SIG-M5 treated with dmso at 0.1 percent for 504 hours (cell line): ENCODE results near the gene KREMEN2.
"Not testable (repeated sequence)": the region's sequence is repeated elsewhere in the genome, so short reads cannot be mapped to it uniquely, and the experiment has no call there.

Experiments used
- DNase-seq: peaks from one replicate; lab custom pipeline; 2025; ENCODE audit not compliant: unreplicated experiment; lab: John Stamatoyannopoulos, UW

Gene KREMEN2

DNA sequence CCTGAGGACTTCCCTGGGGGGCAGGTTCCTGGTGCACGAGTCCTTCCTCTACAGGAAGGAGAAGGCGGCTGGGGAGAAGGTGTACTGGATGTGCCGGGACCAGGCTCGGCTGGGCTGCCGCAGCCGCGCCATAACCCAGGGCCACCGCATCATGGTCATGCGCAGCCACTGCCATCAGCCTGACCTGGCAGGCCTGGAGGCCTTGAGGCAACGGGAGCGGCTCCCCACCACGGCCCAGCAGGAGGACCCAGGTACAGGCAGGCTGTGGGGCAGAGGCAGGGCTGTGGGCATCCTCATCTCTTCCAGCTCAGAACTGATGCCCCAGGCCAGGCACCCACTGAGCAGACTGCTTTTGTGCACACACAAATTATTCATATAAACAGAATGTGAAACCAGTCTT, 25.9 kb upstream of the KREMEN2 start:
- DNase-seq = no peak

- no peak for DNase-seq
Measured at GRCh38 chr16:2939968-2940367, 24.1 kb upstream of the KREMEN2 start.

GRCh38 chr16:2942045-2942444, 22.0 kb upstream of the KREMEN2 start:
- DNase-seq = no peak

GRCh38 chr16:2943716-2944115, 20.4 kb upstream of the KREMEN2 start:
- not testable (repeated sequence) for DNase-seq

DNA sequence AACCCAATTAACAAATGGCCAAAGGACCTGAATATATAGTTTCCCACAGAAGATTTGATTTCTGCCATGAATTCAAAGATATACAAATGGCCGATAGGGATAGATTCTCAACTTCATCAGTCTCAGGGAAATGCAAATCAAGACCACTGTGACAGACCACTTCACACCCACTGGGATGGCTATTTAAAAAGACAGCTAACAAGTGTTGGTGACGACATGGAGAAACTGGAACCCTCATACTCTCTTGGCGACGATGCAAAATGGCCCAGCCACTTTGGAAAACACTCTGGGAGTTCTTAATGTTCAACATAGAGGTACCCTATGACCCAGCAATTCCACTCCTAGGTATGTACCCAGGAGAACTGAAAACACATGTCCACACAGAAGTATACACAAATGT, 17.4 kb upstream of the KREMEN2 start:
- no peak for DNase-seq

GRCh38 chr16:2948807-2949704, 15.0 kb upstream of the KREMEN2 start:
- DNase-seq = no peak

- no peak for DNase-seq
Measured at GRCh38 chr16:2949705-2950352, 14.2 kb upstream of the KREMEN2 start.

DNA sequence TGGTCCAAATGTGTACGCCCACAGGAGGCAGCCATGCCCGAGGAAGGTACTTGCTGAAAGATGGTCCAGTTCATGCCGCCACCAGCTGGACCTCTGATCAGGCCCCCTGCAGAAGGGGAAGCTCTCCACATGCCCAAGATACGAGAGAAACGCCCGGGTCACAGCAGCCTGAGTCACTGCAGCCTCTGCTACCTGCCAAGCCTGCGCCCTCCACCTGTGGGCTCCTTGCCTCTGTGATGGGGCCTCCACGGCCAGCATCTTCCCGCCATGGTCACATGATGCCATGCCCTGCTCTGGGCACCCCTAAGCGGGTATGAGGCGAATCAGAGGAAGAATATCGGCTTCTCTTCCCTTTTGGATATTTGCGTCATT, 13.7 kb upstream of the KREMEN2 start:
- no peak for DNase-seq

DNA sequence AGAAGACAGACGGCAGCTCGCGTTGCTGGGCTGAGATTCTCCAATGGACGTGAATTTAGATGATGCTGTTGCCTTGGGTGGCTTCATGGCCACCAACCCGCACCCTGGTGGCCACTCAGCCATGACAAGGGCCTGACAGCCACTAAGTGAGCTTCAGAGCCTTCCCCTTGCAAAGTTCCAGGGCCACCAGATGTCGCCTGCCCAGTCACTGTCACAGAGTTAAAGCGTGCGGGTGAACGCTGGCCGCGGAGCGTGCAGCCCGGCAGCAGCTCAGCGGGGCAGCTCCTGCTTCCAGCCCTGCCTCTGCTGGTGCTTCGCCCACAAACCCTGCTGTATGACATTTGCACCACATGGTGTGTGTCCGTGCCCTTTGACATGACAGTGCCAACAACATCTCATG, 13.3 kb upstream of the KREMEN2 start:
- DNase-seq = no peak

GRCh38 chr16:2952679-2953078, 11.4 kb upstream of the KREMEN2 start:
- DNase-seq = no peak

DNA sequence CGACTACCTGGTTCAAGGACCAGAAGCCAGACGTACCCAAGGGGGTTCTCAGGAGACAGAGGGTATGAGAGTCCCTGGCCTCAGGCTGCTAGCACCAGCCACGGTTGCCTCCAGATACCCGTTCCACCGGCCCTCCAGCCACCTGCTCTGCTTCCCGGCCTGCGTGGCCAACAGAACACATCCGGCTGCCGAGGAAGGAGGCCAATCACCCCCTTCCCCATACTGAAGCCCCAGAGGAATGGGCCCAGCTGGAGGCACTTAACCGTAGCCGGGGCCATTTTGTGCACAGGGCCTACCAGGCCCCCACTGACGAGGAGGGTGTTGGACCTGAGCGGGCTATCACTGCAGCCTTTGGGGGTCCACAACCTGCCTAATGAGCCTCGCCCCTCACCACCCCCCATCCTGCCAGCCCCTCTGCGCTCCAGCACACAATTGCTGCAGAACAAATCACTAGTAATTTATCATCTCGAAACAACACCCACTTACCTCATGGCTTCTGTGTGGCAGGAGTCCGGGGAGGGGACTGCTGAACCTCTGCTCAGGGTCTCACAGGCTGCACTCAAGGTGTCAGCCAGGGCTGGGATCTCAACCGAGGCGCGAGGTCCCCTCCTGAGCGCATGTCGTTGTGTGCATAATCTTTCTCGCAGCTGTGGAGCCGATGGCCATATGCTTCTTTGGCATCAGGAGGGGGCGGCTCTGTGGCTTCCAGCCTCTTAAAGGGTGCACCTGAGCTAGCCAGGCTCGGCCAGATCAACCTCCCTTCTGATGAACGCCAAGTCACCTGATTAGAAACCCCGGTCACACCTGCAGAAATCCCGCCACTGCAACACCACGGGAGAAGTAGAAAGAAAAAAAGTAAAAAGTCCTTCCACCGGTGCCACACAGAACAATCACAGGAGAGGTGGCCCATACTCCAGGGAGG, 10.1 kb upstream of the KREMEN2 start:
- DNase-seq = no peak

DNA sequence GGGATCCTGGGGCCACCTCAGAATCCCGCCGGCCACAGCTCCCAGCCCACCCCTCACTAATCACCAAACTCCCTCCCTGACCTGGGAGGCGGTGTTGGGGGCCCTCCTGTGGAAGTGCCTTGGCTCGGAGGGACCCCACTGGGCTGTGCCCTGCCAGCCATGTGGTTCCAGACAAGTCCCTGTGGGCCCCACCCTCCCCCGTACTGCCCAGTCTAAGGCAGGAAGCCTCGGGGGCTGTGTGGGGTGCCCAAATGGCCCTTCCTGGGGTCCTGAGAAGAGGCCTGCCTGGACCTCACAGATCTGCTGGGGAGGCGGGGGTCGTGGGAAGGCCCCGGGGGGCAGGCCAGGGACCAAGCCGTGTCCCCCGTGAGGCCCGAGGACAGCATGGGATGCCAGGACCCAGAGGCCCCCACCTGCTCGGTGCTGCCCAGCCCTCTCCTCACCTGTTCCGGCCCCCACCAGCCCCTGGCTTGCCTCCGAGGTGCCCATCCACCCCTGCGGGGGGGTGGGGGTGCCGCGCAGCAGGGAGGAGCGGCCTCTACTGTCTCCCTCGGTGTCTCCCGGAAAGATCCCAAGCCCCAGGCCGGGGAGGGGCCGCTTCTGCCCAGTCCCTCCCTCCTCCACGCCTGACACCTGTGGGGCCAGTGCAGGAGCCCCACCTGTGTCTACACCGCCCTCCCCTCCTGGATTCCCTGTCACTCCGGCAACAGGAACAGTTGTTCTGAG, 9.3 kb upstream of the KREMEN2 start:
- no peak for DNase-seq

- DNase-seq = no peak
Measured at GRCh38 chr16:2955438-2955778, 8.7 kb upstream of the KREMEN2 start.

- no peak for DNase-seq
Measured at GRCh38 chr16:2955779-2956578, 8.1 kb upstream of the KREMEN2 start.

- DNase-seq = no peak
Measured at GRCh38 chr16:2956579-2956956, 7.5 kb upstream of the KREMEN2 start.

DNA sequence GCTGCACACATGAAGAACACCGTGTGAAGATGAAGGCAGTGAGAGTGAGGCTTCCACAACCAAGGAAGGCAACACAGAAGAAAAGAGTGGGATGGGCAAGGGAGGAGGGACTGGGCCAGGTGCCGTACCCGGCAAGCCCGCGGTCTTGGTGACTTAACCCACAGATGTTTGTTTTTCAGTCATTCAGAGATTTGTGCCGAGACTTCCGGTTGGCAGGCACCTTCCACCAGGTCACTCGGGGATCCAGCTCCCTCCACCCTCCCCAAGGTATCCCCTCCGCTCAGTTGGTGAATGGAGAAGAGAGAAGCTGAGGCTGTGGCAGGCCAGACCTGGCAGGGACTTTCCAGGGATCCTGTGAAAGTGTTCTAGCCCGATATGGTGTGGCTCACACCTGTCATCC, 4.9 kb upstream of the KREMEN2 start:
- DNase-seq = no peak

- DNase-seq = no peak
Measured at GRCh38 chr16:2960183-2961010, 3.7 kb upstream of the KREMEN2 start.

- DNase-seq = no peak
Measured at GRCh38 chr16:2962334-2963073, 1.6 kb upstream of the KREMEN2 start.
